KMS-11 (cell line): Measurements from ENCODE around the gene SPTBN1.

Experiments
- H2AFZ ChIP-seq: fragments of 200-600 bp; sonication (generic); 2 replicates; pipeline ENCODE4 v1.6.1; 2016; ENCODE audit warnings: antibody characterized with exemption, mixed run types, low read depth
- H3K27ac ChIP-seq: fragments of 200-600 bp; sonication (generic); 2 replicates; pipeline ENCODE4 v1.6.1; 2016; ENCODE audit warnings: mild to moderate bottlenecking, mixed run types
- H3K27me3 ChIP-seq: fragments of 200-600 bp; sonication (generic); 2 replicates; pipeline ENCODE4 v1.6.1; 2017; ENCODE audit warnings: mild to moderate bottlenecking, low read depth, mixed run types, moderate library complexity; ENCODE audit not compliant: insufficient read depth
- H3K36me3 ChIP-seq: fragments of 200-600 bp; sonication (generic); 2 replicates; pipeline ENCODE4 v1.6.1; 2017; ENCODE audit warnings: mild to moderate bottlenecking, mixed run types; ENCODE audit not compliant: insufficient read depth
- H3K4me1 ChIP-seq: fragments of 200-600 bp; sonication (generic); 2 replicates; pipeline ENCODE4 v1.6.1; 2016; ENCODE audit warnings: mild to moderate bottlenecking, low read depth, mixed run types; ENCODE audit not compliant: poor library complexity, severe bottlenecking
- H3K4me2 ChIP-seq: fragments of 200-600 bp; sonication (generic); 2 replicates; pipeline ENCODE4 v1.7.0; 2016; ENCODE audit warnings: mild to moderate bottlenecking, mixed run types
- H3K4me3 ChIP-seq: fragments of 200-600 bp; sonication (generic); IDR thresholded peaks from 2 replicates; pipeline ENCODE4 v1.6.1; 2017; ENCODE audit warnings: low read depth, low read length, mixed read lengths; ENCODE audit not compliant: insufficient read depth
- H3K79me2 ChIP-seq: fragments of 200-600 bp; sonication (generic); 2 replicates; pipeline ENCODE4 v1.6.1; 2016; ENCODE audit warnings: low read depth, mixed run types; ENCODE audit not compliant: insufficient read depth
- H3K9ac ChIP-seq: fragments of 200-600 bp; sonication (generic); 2 replicates; pipeline ENCODE4 v1.6.1; 2016; ENCODE audit warnings: mild to moderate bottlenecking, mixed run types
- H4K20me1 ChIP-seq: fragments of 200-600 bp; sonication (generic); 2 replicates; pipeline ENCODE4 v1.6.1; 2016; ENCODE audit warnings: mild to moderate bottlenecking, mixed run types; ENCODE audit not compliant: insufficient read depth
- CTCF ChIP-seq: fragments of 200-600 bp; sonication (generic); conservative IDR thresholded peaks from 2 replicates; pipeline ENCODE4 v1.6.1; 2017; ENCODE audit warnings: low read depth, mild to moderate bottlenecking, antibody characterized with exemption, low read length, moderate library complexity, mixed read lengths

Gene SPTBN1

GRCh38 chr2:54584598-54584997, 128.5 kb downstream of the SPTBN1 start:
- no peak overlapping the region for H3K9ac ChIP-seq
- no peaks in the 10 kb centered on the region for H3K27me3 ChIP-seq
- TF ChIP-seq CTCF: no peak
- H2AFZ ChIP-seq: no peak overlapping the region
- no peak overlapping the region for H3K4me3 ChIP-seq
- no peak overlapping the region for H3K4me2 ChIP-seq
- no peaks in the 10 kb centered on the region for H3K36me3 ChIP-seq
- peaks cover 42% of the 10 kb centered on the region for H3K4me1 ChIP-seq
- peaks cover 99% of the 10 kb centered on the region for H3K79me2 ChIP-seq
- no peak overlapping the region for H3K27ac ChIP-seq
- H4K20me1 ChIP-seq: peaks cover 35% of the 10 kb centered on the region

GRCh38 chr2:54585136-54585733, 129.1 kb downstream of the SPTBN1 start:
- Histone ChIP-seq H3K79me2 (peaks cover 99% of the 10 kb centered on the region), H3K9ac (no peak overlapping the region), H4K20me1 (peaks cover 28% of the 10 kb centered on the region), H2AFZ (no peak overlapping the region), H3K27ac (no peak overlapping the region), H3K4me3 (no peak overlapping the region), H3K27me3 (no peaks in the 10 kb centered on the region), H3K36me3 (no peaks in the 10 kb centered on the region), H3K4me2 (no peak overlapping the region), H3K4me1 (peaks cover 40% of the 10 kb centered on the region)
- no peak for TF ChIP-seq CTCF

- Histone ChIP-seq H2AFZ (no peak overlapping the region), H3K4me1 (peaks cover 36% of the 10 kb centered on the region), H3K36me3 (no peaks in the 10 kb centered on the region), H3K9ac (no peak overlapping the region), H4K20me1 (peaks cover 22% of the 10 kb centered on the region), H3K4me3 (no peak overlapping the region), H3K4me2 (no peak overlapping the region), H3K27ac (no peak overlapping the region), H3K27me3 (no peaks in the 10 kb centered on the region), H3K79me2 (peaks cover 100% of the 10 kb centered on the region)
- TF ChIP-seq CTCF: no peak
These were observed 129.9 kb downstream of the SPTBN1 start for GRCh38 chr2:54586062-54586461.

GRCh38 chr2:54586494-54586893, 130.4 kb downstream of the SPTBN1 start:
- Histone ChIP-seq H3K4me3 (no peak overlapping the region), H3K9ac (no peak overlapping the region), H2AFZ (no peak overlapping the region), H3K36me3 (no peaks in the 10 kb centered on the region), H3K27ac (no peak overlapping the region), H3K79me2 (peaks cover 100% of the 10 kb centered on the region), H3K4me2 (no peak overlapping the region), H3K4me1 (peaks cover 36% of the 10 kb centered on the region), H3K27me3 (no peaks in the 10 kb centered on the region), H4K20me1 (peaks cover 22% of the 10 kb centered on the region)
- no peak for TF ChIP-seq CTCF
